ENCODE data around the gene ERICH2. TPM values are rescaled to one million over a fixed set of nuclear protein-coding genes. Genes with fewer than 3 reads are reported as not detected.

Gene ERICH2
- total RNA-seq, 1 experiment from 2014 or later: 0.74 TPM

DNA sequence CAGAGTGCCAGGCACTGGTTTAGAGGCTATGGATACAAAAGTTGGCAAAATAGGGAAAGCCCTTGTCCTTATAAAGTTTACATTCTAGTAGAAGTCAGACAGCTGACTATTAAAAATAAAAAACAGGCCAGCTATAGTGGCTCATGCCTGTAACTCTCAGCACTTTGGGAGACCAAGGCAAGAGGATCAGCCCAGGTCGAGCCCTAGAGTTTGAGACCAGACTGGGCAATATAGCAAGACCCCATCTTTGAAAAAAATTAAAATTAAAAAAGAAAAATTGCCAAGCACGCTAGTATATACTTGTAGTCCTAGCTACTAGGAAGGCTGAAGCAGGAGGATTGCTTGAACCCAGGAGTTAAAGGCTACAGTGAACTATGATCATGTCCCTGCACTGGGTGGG, 12.5 kb downstream of the ERICH2 start:
- H3K4me1 ChIP-seq (ENCODE audit: control insufficient read depth, insufficient read depth, low read length): no peaks in the 10 kb centered on the region
- ChIA-PET POLR2A (no interaction called here), CTCF (no interaction called here)
- no peaks in the 10 kb centered on the region for H3K27me3 ChIP-seq (ENCODE audit: control insufficient read depth, insufficient read depth, low read length)
- BruUV-seq (replicated peaks): no TSS peak
- H3K36me3 ChIP-seq (ENCODE audit: control insufficient read depth, insufficient read depth, low read length): no peaks in the 10 kb centered on the region
- H3K27ac ChIP-seq (ENCODE audit: low read length): no peak overlapping the region
- H3K9me3 ChIP-seq (ENCODE audit: control insufficient read depth, insufficient read depth, low read depth, low read length): no peaks in the 10 kb centered on the region
- H3K4me3 ChIP-seq (ENCODE audit: low read depth in 2 of 2, low read length in 2 of 2): no peak overlapping the region
- TF ChIP-seq, protein P1, sequence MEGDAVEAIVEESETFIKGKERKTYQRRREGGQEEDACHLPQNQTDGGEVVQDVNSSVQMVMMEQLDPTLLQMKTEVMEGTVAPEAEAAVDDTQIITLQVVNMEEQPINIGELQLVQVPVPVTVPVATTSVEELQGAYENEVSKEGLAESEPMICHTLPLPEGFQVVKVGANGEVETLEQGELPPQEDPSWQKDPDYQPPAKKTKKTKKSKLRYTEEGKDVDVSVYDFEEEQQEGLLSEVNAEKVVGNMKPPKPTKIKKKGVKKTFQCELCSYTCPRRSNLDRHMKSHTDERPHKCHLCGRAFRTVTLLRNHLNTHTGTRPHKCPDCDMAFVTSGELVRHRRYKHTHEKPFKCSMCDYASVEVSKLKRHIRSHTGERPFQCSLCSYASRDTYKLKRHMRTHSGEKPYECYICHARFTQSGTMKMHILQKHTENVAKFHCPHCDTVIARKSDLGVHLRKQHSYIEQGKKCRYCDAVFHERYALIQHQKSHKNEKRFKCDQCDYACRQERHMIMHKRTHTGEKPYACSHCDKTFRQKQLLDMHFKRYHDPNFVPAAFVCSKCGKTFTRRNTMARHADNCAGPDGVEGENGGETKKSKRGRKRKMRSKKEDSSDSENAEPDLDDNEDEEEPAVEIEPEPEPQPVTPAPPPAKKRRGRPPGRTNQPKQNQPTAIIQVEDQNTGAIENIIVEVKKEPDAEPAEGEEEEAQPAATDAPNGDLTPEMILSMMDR (IDR thresholded peaks at IDR 0.05): no peak
- TF ChIP-seq, protein P2, sequence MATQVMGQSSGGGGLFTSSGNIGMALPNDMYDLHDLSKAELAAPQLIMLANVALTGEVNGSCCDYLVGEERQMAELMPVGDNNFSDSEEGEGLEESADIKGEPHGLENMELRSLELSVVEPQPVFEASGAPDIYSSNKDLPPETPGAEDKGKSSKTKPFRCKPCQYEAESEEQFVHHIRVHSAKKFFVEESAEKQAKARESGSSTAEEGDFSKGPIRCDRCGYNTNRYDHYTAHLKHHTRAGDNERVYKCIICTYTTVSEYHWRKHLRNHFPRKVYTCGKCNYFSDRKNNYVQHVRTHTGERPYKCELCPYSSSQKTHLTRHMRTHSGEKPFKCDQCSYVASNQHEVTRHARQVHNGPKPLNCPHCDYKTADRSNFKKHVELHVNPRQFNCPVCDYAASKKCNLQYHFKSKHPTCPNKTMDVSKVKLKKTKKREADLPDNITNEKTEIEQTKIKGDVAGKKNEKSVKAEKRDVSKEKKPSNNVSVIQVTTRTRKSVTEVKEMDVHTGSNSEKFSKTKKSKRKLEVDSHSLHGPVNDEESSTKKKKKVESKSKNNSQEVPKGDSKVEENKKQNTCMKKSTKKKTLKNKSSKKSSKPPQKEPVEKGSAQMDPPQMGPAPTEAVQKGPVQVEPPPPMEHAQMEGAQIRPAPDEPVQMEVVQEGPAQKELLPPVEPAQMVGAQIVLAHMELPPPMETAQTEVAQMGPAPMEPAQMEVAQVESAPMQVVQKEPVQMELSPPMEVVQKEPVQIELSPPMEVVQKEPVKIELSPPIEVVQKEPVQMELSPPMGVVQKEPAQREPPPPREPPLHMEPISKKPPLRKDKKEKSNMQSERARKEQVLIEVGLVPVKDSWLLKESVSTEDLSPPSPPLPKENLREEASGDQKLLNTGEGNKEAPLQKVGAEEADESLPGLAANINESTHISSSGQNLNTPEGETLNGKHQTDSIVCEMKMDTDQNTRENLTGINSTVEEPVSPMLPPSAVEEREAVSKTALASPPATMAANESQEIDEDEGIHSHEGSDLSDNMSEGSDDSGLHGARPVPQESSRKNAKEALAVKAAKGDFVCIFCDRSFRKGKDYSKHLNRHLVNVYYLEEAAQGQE (IDR thresholded peaks at IDR 0.05; ENCODE audit: insufficient read depth in 1 of 2, low read depth in 2 of 2, low read length in 1 of 2): no peak
- TF ChIP-seq POLR2AphosphoS5 (IDR thresholded peaks at IDR 0.05; ENCODE audit: low read depth, low read length) (no peak), SIN3A (IDR thresholded peaks at IDR 0.05; ENCODE audit: borderline replicate concordance, insufficient read depth, low read depth, low read length) (no peak), TCF7L2 (IDR thresholded peaks at IDR 0.05; ENCODE audit: low read depth, low read length) (no peak)
- ATAC-seq (no peak), DNase-seq (ENCODE audit: low read depth, low spot score) (no peak)
- intact Hi-C loops (cut with micrococcal nuclease; ENCODE audit: unreplicated experiment): no loop called here
- in situ Hi-C loops (cut with HindIII; ENCODE audit: low pct_unique_long_range_greater_than_20kb, low sequenced_read_pairs): no loop called here

DNA sequence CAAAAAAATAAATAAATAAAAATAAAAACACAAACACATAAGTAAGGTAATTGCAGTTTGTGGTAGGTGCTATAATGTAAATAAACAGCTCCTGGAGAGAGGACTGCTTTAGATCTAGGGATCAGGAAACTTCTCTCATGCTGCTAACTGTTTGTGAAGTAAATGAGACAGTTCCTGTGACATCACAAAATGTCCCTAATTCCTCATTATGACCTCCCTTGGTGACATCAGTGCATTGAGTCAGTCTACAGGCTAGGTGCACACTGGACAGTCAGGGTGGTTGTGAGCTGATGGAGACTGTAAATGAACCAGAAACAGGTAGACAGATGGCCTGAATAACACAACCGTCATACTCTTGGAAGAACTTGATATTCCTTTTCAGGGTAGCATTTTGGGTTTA, 13.4 kb downstream of the ERICH2 start:
- intact Hi-C loops (cut with micrococcal nuclease; ENCODE audit: unreplicated experiment) (no loop called here), in situ Hi-C loops (cut with HindIII; ENCODE audit: low pct_unique_long_range_greater_than_20kb, low sequenced_read_pairs) (no loop called here)
- POLR2A ChIA-PET: interaction anchor here (0.5 kb wide), 1 partner anchor 45 kb away, joined by 3 read pairs; no protein-coding TSS in a partner anchor
- TF ChIP-seq TCF7L2 (IDR thresholded peaks at IDR 0.05; ENCODE audit: low read depth, low read length): no peak
- TF ChIP-seq, protein P1 (IDR thresholded peaks at IDR 0.05): no peak
- TF ChIP-seq SIN3A (IDR thresholded peaks at IDR 0.05; ENCODE audit: borderline replicate concordance, insufficient read depth, low read depth, low read length): no peak
- no peak for TF ChIP-seq POLR2AphosphoS5 (IDR thresholded peaks at IDR 0.05; ENCODE audit: low read depth, low read length)
- TF ChIP-seq, protein P2 (IDR thresholded peaks at IDR 0.05; ENCODE audit: insufficient read depth in 1 of 2, low read depth in 2 of 2, low read length in 1 of 2): no peak
- no peaks in the 10 kb centered on the region for H3K4me1 ChIP-seq (ENCODE audit: control insufficient read depth, insufficient read depth, low read length)
- no TSS peak for BruUV-seq (replicated peaks)
- DNase-seq (ENCODE audit: low read depth, low spot score) (no peak), ATAC-seq (no peak)
- H3K9me3 ChIP-seq (ENCODE audit: control insufficient read depth, insufficient read depth, low read depth, low read length): no peaks in the 10 kb centered on the region
- H3K27me3 ChIP-seq (ENCODE audit: control insufficient read depth, insufficient read depth, low read length): no peaks in the 10 kb centered on the region
- H3K36me3 ChIP-seq (ENCODE audit: control insufficient read depth, insufficient read depth, low read length): no peaks in the 10 kb centered on the region
- no peak overlapping the region for H3K4me3 ChIP-seq (ENCODE audit: low read depth in 2 of 2, low read length in 2 of 2)
- CTCF ChIA-PET: no interaction called here
- no peak overlapping the region for H3K27ac ChIP-seq (ENCODE audit: low read length)
